GM18870 (cell line): ENCODE measurements around the gene PPARD.

Source experiments
- ATAC-seq: cut with Tn5 transposase; IDR thresholded peaks from one replicate; pipeline ENCODE4 v1.9.1; 2021; ENCODE audit warnings: moderate library complexity; ENCODE audit not compliant: unreplicated experiment

Gene PPARD

DNA sequence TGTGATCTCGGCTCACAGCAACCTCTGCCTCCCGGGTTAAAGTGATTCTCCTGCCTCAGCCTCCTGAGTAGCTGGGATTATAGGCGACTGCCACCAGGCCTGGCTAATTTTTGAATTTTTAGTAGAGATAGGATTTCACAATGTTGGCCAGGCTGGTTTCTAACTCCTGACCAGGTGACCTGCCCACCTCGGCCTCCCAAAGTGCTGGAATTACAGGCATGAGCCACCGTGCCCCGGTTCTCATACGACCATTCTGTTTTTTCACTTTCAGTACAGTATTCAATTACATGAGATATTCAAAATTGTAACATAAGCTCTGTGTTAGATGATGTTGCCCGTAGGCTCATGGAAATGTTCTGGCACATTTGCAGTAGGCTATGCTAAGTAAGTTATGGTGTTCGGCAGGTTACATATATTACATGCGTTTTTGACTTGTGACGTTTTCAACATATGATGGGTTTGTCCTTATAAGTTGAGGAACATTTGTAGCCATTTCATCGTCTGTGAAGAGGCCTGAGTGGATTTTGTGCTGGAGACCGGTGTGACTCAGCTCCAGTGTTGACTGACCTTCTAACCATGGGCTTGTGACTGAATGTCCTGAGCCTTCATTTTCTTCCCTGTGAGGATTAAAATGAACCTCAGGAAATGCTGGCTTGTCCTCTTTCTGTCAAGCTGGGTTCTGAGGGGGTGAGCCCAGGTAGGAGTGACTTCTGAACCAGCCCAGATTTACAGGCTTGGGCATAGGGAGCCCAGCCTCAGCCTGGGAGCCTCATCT, 12.2 kb downstream of the PPARD start:
- no peak for ATAC-seq

DNA sequence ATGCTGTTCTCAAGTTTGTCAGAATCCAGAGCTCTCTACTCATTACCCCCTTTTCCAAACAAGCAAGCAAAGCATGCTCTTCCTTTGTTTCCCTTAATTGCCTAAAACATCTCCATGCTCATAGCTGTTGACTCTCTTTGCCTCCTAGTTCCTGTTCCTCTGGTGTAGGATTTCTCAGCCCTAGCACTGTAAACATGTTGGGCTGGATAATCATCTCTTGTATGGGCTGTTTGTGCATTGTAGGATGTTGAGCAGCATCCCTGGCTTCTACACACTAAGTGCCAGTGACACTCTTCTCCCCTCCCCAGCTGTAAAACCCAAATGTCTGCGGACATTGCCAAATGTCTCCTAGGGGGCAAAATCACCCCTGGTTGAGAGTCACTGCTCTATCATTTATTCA, 14.0 kb downstream of the PPARD start:
- ATAC-seq = no peak

DNA sequence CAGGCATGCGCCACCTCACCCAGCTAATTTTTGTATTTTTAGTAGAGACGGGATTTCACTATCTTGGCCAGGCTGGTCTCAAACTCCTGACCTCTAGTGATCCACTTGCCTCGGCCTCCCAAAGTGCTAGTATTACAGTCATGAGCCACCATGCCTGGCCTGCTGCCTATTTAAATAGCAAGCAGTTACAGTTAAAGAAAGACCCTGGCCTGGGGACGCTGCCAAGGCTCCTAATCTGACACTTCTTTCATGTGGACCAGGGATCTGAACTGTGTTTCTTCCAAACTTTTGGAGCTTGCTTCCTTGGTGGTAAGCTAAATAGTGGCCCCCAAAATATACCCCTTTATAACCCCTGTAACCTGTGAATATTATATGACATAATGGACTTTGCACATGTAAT, 15.3 kb downstream of the PPARD start:
- ATAC-seq = no peak

DNA sequence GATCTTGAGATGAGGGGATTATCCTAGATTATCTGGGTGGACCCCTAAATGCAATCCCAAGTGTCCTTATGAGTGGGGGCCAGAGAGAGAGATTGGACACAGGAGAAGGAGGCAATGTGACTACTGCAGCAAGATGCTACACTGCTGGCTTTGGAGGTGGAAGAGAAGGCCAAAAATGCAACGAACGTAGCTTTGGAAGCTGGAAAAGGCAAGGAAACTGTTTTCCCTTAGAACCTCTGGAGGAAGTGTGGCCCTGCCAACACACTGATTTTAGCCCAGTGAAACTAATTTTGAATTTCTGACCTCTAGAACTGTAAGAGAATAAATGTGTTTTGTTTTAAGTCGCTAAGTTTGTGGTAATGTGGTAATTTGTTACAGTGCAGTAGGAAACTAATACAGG, 15.7 kb downstream of the PPARD start:
- no peak for ATAC-seq

DNA sequence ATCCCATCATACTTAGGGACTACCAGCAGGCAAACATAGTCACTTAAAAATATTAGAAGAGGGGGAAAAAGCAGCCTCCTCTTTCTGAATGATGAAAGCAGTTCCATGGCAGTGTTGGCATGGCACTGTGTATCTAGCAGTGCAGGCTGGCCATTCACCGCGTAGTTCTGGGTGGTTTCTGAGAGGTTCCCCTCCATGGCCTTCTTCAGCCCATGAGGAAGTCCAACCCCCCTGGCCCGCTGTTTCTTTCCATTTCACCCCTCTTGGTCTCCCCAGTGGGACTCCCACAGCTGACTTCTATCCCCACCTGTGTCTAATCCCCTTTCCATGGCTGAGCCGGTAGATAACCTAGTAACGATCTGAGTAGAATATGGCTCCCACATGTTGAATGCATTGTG, 17.0 kb downstream of the PPARD start:
- ATAC-seq = no peak

DNA sequence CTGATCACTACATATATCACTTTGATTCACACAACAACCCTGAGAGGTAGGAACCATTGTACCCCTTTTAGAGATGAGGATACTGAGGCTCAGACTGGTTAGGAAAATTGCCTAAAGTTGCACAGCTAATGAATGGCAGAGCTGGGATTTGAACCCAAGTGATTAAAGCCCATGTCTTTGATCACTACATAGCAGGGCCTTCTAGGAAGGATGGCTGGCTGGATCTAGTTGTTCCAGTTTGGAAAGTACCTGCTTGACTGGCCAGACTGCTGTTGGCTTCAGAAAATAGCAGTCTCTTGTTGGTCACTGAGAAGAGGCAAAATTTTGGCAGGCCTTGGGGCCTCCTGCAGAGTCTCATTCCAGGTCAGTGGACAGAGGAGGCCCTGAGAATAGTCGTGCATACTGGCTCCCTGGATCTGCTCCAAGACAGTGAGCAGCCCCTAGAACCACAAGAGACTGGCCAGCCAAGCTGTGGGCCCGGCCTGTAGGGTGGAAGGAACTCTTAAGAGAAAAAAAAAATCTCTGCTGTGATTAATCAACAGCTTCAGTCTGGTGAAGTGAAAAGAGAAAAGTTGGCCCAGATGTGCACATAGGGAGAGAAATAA, 17.5 kb downstream of the PPARD start:
- ATAC-seq = no peak

DNA sequence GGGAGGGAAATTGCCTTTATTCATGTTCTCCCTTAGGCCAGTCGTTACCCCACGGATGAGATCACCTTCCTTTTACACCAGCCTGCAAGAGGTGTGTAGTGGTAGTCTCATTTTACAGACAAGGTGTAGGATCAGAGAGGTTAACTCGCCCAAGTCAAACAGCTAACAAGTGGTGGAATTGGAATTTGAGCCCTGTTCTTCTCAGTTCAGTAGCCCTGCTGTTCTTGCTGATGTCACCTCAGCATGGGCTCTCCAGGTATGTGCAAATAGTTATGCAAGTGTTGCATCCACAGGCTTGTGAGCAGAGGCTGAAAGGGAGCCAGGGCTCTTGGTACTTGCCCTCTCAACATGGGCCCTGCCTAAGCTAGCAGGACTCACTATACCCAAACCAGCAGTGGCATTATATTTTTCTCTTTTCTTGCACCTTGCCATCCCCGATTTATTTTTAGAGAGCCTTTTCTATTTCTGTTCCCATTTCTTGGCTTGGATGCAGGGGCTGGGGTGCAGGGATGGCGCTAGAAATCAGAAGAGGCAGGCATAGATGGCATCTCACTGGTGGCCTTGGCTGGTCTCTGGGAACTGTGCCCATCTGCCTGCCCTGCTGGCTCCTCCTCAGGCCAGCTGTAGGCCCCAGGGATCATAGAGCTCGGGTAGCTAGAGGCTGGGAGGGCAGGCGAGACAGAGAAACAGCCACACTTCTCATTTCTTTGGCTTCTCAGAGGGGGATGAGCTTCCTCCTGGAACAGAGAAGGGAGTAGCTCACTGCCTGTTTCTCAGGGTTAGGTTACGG, 18.2 kb downstream of the PPARD start:
- ATAC-seq = no peak

DNA sequence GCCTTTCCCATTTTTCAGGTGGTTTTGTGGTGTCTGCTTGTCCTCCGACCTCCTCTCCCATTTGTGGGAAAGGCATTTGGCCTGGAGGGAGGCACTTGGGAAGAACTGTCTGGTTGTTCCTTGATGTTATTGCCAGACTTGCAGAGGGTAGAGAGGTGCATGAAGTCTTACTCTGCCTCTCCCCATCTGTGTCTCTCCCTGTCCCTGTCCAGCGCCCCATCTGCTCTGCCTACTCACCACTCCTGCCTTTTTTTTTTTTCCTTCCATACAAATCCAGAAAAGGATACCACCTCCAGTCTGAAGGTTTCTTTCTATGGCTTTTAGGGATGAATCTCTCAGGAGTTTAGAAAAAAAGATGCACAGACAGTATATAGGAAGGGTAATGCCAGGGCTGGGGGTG, 19.8 kb downstream of the PPARD start:
- ATAC-seq = no peak

DNA sequence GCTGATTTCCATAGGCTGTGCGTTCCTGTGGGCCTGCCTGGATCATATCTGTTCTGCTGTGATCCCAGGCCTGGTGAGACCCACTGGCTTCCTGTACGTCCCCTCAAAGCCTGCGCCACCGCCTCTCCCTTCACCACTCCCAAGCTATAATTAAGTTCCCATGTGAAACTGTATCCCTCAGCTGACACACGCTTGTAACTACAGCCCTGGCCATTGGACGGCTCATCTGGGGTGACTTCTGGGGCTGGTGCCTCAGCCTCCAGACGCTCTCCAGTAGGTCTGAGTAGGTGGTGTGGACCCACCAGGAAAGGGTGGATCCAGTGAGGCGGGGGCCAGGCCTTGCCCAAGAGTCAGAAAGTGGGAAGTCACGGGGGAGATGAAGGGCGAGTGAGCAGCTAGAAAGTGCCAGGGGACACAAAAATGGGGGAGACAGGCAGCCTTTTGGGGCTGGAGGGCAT, 21.0 kb downstream of the PPARD start:
- ATAC-seq = no peak

DNA sequence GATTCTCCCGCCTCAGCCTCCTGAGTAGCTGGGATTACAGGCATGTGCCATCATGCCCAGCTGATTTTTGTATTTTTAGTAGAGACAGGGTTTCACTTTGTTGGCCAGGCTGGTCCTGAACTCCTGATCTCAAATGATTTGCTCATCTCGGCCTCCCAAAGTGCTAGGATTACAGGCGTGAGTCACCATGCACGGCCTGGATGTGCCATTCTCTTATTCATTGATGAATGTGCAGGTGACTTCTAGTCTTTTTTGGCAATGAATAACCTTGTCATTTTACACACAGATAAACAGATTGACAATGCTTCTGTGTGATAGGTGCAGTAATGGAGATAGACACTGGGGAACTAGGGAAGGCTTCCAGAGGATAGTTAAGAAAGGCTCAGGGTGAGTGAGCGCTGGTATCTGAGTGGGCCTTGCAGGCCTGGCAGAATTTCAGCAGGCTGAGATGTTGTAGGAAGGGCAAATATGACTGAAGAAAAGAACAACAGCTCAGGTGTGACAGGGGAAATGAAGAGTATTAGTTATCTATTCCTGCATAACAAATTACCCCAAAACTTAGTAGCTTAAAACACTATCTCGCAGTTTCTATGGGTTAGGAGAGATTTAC, 23.3 kb downstream of the PPARD start:
- no peak for ATAC-seq

DNA sequence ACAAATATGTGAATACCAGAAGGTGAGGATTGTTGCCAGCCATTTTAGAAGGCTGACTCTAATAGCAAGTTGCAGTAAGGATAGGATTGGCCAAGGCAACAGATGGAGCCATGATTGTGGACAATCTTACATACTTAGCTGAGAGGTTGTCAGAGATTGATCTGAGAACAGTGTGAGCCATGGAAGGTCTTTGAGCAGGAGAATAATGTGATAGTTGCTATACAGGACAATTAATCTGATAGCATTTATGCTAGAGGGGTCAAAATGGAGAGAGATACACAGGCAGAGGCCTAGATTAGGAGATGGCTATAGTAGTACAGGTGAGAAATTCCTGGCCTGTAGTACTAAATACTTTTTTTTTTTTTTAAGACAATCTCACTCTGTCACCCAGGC, 23.8 kb downstream of the PPARD start:
- ATAC-seq = no peak

DNA sequence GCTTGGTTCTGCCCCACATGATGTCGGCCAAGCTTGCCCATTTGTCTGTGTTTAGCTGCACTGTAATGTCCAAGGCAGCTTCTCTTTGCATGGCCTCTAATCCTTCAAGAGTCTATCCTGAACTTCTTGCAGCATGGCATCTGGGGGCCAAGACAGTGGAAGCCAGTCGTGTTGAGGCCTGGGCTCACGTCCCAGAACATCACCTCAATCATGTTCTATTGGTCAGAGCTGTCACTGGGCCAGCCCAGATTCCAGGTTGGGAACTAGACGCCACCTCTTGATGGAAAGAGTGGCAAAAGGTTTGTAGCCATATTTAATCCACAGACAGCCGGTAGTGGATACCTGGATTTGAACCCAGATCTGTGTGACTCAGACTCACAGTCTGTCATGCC, 25.3 kb downstream of the PPARD start:
- ATAC-seq = no peak

DNA sequence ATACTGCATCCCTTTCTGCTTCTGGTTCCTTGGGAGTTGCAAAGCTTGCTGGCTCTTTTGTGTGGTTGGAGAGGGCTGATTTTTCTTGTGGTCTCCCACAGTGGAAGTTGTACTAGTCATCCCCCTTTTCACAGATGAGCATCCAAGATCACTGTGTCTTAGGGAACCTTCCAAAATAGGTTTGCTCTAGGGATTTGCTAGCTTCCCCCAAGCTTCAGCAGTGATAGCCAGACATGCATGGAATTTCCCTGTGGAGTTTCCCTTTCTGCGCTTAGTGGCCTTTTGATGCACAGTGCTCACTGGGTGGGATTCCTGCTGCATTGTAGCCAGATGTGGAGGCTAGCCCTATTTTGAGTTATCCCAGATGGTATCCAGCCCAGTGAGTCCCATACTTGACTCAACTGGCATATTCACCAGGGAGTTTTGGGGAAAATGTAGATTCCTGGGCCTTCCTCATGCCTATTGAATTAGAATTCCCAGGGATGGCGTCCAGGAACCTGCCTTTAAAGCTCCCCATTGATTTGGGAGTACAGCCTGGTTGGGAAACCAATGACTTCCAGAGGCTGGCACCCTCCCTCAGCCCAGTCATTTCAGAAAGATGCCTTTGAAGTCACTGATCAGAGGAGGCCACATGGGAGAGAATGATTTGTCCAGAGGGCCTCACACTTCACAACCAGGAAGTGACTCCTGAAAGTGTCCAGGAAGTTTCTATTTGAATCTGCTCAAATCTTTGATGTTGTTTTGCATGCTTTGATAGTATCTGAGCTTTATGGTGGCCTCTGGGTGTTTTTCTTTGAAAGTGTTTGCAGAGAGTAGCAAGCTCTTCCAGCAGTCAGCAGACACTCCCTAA, 25.9 kb downstream of the PPARD start:
- ATAC-seq = no peak

DNA sequence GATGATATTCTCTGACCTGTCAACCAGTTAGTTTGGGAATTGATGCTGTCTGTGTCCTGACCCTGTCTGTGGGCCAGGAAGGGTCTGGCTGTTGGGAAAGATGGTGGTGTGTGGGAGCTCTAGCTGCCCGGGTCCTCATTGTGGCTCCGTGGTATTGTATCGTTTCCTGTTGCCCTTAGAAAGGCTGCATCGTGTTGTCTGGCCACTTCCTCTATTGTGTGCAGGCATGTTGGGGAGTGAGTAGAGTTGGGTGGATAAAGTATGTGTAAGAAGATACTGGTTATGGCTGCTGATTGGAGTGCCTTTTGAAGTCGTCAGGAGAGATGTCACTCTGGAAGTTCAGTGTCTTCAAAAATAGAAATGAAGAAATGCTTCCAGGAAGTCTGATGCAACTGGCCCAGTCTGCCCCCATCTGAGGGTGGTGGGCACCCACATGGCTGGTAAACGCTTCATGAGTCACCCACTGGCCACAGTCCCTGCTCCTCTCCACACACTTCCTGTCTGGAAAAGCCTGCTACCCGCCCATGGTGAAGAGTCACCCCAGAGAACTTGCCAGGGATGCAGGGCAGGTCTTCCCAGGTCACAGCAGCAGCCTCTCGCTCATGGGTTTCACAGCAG, 27.9 kb downstream of the PPARD start:
- no peak for ATAC-seq

DNA sequence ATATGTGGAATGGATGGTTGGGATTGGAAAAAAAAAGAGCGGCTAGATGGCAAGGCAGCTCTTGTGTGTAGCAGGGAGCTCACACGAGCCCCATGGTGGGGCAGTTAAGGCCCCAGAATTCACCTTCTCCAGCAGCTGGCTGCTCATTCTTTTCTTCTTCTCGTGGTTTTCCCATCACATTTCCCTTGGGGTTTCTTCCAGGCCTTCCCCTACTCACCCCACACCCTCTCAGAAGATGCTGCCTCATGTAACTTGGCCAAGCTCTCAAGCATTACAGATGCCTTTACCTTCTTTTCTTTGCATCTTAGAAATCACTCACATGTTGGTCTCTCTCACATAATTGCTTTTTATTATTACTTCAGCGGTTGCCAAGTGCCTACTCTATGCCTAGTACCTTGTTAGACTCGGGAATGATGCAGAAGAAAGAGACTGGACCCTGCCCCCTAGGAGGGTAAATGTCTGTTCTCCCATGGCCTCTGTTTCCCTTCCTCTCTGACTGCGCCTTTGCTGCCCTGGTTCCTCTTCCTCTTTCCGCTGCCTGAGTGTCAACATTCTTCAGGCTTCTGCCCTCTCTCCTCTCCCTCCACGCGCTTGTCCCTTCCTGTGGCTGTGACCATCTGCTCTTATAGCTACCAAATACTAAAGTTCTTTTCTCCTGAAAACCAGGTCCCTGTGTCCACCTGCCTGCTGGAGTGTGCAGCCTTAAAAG, 28.6 kb downstream of the PPARD start:
- no peak for ATAC-seq

DNA sequence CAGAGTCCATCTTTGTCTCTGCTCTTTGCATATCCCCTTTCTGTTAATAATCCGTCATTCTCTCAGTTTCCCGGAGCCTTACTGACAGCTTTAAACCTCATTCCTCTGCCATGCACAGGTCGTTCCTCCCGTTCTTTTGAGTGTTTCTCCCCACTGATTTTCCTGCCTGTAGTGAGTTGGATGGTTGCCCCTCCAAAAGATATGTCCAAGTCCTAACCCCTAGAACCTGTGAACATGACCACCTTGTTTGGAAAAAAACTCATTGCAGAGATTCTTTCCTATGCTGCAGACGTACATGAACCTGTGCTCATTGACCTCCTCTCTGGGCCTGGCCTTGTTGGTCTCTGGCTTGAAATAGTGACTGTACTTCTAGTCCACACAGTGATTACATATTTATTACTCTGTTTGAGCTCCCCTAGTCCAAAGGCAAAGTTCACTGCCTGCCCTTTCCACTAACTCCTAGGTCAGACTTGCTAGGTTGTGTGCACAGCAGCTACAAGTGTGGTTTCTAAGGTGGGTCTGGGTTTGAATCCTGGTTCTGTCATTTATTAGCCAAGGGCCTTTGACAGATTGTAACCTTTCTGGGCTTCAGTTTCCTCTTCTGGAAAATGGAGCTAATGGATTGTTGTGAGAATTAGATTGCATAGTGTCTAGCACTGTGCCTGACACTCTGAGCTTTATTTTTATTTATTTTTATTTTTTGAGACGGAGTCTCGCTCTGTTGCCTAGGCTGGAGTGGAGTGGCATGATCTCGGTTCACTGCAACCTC, 29.3 kb downstream of the PPARD start:
- no peak for ATAC-seq

DNA sequence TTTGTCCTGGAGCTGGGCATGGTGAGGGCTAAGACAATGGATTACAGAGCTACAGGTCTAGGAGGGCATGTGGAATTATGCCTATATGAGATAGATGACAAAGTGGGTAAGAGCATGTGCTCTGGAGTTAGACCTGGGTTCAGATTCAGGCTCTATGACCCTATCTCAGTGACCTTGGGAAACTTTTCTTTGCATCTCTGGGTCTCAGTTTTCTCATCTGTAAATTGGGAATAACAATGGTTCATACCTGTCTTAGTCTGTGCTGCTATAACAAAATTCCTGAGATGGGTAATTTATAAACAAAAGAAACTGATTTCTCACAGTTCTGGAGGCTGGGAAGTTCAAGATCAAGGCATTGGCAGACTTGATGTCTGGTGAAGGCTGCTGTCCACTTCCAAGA, 30.3 kb downstream of the PPARD start:
- ATAC-seq = no peak

DNA sequence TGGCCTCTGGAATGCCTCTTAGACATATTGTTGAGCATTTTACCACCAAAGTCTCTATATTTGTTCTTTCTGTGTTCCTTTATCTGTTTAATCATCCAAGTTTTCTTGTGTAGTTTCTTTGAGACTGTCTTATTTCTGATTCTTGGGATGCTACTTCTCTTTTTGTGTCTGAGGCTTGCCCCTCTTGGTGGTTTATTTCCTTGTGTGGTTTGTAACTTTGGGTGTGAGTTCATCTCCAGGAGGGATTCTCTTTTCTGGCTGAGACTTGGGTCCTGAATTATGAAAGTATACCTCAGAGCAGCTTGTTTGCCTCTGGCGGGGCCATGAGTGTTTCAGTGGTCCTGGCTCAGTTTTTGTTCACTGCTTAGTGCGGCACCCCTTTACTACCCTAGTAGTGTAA, 33.9 kb downstream of the PPARD start:
- no peak for ATAC-seq

DNA sequence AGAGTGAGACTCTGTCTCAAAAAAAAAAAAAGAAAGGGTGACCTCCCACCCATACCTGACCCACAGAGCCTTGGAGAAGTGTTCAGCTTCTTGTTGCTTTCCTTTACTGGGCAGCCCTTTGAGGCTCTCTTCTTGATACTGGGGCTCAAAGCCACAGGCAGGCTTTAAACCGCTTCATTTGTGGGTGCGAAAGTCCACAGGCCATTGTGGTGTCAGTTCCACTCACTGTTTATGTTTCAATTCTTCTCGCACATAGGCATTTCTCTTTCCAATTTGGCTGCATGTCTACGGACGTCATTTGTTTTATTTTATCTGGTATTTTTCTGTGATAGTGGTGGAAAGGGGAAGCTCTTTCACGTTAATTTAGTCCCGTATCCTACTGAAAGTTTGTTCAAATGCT, 34.6 kb downstream of the PPARD start:
- ATAC-seq = no peak
